Epidermal melanocyte (primary cell): ENCODE results near the gene RNF144A.

ENCODE experiments used
- DNase-seq: peaks from one replicate; pipeline ENCODE4 v3.0.0; 2011; ENCODE audit warnings: low spot score; ENCODE audit not compliant: insufficient read length

The RNF144A gene

DNA sequence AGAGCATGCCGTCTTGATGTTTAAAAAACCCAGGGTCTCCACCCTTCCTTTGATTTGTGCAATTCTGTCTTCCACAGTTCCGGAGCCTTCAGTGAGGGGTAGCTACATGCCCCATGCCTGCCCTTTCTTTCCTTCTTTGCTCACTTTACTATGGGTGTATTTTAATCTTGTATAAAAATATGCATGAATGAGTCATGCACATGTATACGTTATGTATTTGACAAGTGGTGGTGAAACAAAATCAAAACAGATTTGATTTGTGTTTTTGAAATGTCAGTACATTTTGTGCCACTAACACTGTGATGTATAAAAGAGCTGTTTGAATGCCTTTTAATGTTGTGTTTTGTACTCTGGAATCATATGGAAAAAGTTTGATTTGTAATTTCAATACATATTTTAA lies 126.5 kb downstream of the RNF144A start:
- DNase-seq: no peak

DNA sequence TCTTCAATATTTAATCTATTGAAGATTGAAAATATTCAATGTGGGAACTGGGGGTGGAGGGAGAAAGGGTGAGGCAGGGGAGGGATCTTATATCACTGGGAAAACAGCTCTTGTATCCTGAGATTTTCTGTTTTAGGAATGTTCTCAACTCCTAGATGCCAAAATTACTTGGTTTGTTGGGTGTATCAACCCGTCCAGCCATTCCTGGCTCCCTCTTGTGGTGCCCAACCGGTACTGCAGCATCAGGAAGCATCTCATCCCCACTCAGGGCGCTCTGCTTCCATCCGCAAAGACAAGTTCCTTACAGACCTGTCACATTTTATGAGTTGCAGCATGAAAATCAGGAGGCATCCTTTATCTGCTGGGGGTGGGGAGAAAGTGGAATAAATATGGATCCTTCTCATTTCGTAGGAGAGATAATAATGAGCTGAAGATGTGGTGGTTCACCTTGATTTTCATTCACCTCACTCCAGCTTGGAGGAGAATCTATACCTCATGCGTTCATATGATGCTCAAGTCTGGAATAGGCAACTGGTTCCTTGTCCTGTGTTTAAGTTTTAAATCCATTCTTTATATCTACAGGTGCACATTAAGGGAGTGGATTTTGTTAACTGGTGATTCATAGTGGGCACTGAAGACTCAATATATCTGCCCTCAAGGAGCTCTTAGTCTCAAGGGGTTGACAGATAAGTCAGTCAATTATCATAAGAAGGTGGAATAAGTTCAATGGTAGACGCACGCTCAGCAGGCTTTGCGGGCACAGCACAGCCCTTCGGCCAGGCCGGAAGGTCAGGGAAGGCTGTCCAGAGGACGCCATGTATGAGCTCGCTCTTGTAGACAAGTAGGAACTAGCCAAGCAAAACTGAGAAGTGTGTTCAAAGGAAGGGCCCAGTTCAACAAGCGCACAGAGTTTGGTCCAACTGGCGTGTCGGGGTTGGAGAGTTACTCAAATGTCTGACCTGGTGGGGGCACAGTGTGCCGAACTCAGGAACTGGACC lies 127.3 kb downstream of the RNF144A start:
- DNase-seq: peak; percentile 74

GRCh38 chr2:7045601-7046590 lies 128.7 kb downstream of the RNF144A start:
- DNase-seq: no peak

DNA sequence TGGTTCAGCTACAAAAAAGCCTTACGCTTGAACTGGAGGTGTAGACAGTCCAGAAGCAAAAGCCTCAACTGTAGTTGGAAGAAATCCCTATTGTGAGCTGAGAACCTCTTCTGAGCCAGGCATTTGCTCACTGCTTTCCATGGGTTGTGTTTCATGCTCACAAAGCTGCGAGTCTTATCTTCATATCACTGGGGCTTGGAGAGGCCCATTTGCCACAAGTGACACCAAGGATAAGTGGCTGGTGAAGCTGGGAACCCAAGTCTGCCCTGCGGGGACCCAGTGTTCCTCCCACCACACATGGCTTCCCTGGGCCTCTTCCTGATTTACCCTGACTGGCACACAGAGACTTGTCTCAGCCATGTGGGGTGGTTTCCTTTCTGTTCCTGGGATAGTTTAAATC lies 130.4 kb downstream of the RNF144A start:
- DNase-seq: no peak

DNA sequence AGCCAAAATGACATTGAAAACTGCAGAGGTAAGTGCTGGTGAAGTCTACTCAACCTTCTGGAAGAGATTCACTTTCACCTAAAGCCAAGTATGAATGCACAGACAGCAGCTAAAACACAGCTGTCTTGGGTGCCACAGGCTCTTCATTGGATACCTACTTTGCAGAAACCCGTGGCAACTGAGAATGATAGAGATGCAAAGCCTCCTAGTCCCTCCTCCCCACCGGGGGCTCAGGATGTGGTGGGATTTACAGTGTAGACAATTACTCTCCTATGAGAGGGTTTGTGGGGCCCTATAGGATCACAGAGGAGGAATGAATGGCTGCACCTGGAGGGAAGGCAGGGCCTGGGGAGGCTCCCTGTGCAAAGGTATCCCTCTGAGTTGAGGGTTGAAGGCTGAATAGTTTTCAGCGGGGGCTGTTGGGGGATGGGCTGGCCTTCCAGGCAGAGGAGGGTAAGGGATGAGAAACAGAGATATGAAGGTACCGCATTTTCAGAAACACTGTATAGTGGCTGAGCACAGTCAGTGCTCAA lies 131.6 kb downstream of the RNF144A start:
- no peak for DNase-seq

GRCh38 chr2:7052404-7052803 lies 135.2 kb downstream of the RNF144A start:
- DNase-seq: no peak

DNA sequence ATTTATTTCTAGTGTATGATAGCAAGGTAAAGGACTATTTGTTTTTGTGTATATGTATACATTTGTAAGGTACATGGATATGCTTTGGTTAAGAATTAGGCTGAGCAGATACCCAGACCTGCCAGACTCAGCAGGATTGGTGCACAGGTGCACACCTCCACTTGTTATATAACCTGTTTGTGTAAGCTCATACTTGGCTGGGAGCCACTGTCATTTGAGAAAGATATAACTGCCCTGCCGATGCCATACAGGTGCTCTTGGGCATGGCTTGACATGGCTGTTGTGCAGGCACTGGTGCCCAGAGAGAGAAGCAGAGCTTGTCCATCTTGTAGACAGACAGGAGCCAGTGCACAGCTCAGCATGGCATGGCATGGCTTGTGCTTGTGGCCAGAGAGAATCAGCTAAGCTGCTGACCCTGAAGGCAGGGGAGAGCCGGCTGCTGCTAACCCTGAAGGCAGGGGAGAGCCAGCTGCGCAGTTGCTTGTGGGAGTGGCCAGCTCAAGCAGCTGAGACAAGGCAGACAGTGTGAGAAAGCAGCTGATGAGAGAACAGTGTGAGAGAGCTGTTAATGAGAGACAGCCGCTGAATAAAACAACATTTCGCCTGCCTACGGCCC lies 136.5 kb downstream of the RNF144A start:
- DNase-seq: peak; percentile 29

DNA sequence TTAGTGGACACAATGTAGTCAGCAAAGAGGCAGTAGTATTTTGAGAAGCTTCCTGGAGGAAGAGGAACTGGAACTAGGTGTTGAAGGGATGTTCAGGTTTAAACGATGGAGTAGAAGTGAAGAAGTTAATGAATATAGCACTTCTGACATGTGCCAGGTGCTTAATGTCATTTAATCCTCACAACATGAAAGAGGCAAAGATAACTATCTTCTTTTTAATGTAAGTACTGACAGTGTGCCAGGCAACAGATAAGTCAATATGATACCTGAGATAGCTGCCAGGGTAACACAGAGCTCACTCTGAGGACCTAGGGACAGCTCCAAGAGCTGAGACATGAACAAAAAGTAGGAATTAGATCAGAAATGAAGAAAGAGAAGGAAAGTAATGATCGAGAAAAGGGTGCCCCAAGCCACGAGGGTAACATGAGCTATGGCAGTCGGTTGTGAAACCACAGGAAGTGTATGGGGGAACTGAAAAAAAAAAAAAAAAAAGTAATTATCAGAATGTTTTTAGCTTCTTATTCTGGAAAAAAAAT lies 140.7 kb downstream of the RNF144A start:
- no peak for DNase-seq

DNA sequence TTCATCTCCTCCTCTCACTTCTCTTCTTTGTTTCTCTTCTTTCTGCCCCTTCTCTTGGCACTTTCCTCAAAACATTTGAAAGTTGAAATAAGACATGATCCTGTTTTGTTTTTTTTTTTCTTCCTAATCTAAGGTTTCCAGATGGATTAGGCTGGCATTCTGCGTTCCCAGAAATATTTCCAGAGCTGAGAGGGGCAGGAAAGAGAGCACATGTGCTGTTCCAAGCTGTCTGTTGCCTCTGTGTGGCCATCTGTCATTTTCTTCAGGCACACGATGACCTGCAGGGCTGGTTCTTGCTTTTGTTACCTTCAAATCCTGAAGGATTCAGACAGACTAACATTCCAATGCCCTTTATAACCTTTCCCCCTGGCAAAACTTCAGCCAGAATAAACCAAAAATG lies 142.9 kb downstream of the RNF144A start:
- no peak for DNase-seq

- no peak for DNase-seq
Observed at GRCh38 chr2:7060631-7061449, 143.6 kb downstream of the RNF144A start.

- DNase-seq: no peak
Observed at GRCh38 chr2:7061450-7061789, 144.2 kb downstream of the RNF144A start.

- DNase-seq: no peak
Observed at GRCh38 chr2:7061921-7062320, 144.7 kb downstream of the RNF144A start.

GRCh38 chr2:7063789-7064188 lies 146.6 kb downstream of the RNF144A start:
- no peak for DNase-seq

- no peak for DNase-seq
Observed at GRCh38 chr2:7068457-7068856, 151.2 kb downstream of the RNF144A start.

DNA sequence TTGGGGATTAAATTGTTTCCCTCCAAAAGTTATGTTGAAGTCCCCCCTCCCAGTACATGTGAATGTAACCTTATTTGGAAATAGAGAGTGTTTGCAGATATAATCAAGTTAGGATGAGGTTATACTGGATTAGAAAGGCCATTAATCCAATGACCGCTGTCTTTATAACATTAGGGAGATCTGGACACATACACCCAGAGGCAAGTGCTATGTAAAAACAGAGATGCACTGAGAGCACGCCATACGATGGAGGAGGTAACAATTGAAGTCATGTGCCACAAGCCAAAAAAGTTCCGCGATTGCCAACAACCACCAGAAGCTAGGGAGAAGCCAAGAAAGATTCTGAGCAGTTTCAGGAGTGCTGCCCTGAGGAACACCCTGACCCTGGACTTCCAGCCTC lies 153.3 kb downstream of the RNF144A start:
- DNase-seq: no peak

GRCh38 chr2:7071154-7071553 lies 153.9 kb downstream of the RNF144A start:
- DNase-seq: no peak

- DNase-seq: no peak
Observed at GRCh38 chr2:7071916-7072556, 154.8 kb downstream of the RNF144A start.

- DNase-seq: no peak
Observed at GRCh38 chr2:7073901-7074300, 156.7 kb downstream of the RNF144A start.

DNA sequence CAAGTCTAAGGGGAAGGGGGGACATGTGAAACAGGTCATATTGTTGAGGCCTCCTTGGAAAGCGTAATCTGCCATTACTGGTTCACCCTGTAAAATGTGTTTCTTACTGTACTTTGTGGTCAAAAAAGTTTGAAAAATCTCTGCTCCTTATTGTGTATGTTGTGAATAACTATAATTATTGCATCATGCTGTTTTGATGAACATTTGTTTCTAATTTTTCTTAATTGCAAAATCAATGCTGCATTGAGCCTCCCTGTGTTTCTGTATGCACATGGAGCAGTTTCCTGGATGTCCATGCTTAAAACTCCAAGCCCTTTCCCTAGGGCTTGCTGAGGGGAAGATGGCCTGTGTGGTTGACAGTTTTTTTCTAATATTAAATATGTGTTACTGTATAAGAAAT lies 158.6 kb downstream of the RNF144A start:
- no peak for DNase-seq
